LoVo (cell line): ENCODE results near the gene RAPGEF1.
"Not testable (repeated sequence)": the region's sequence is repeated elsewhere in the genome, so short reads cannot be mapped to it uniquely, and the experiment has no call there.

Experiments used
- DNase-seq: peaks from one replicate; pipeline ENCODE4 v3.0.0-alpha.2; 2016; ENCODE audit warnings: low spot score

Gene RAPGEF1

GRCh38 chr9:131690941-131691573, 48.8 kb downstream of the RAPGEF1 start:
- DNase-seq: no peak

GRCh38 chr9:131690462-131690861, 49.4 kb downstream of the RAPGEF1 start:
- no peak for DNase-seq

- DNase-seq: no peak
Measured at GRCh38 chr9:131688377-131688776, 51.5 kb downstream of the RAPGEF1 start.

DNA sequence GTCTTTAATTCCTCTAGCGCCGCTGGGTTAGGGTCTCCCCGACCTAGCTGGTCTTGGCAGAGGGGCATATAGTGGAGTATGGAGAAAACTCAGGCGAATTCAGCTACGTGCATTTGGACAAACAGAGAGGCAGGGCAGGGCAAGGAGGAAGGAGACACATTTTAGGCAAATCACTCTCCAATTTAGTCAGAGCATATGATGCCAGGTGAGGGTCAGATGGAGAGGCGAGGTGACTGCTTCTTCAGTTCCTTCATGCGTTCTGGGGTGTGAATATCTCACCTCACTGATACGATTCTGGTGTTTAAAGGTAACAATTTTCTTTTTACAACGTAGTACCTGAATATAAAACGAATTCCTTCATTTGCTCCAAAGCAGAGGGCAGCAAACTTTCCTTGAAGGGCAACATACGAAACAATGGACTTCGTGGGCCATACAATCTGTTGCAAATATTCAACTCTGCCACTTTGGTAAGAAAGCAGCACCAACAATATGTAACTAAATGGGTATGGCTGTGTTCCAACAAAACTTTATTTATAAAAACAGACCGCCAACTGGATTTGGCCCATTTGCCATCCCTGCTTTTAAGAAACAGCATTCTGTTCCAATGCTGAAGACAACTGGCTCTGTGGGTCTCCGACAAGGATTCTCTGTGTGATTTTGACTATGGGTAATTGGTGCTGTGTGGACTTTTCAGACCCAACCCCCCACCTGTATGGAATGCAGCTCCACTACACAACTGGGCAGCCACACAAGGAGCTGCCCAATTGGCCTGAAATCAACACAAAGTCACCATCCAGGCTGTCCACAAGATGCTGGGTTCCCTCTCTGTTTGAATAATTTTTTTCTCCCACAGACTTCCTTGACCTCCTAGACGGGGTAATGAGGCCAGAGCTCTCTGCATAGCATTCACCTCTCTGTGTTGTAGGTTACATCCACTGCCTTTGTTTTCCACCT, 53.8 kb downstream of the RAPGEF1 start:
- no peak for DNase-seq

GRCh38 chr9:131683094-131683493, 56.8 kb downstream of the RAPGEF1 start:
- DNase-seq: not testable (repeated sequence)

- no peak for DNase-seq
Measured at GRCh38 chr9:131682261-131682660, 57.6 kb downstream of the RAPGEF1 start.

GRCh38 chr9:131681826-131682225, 58.0 kb downstream of the RAPGEF1 start:
- not testable (repeated sequence) for DNase-seq

DNA sequence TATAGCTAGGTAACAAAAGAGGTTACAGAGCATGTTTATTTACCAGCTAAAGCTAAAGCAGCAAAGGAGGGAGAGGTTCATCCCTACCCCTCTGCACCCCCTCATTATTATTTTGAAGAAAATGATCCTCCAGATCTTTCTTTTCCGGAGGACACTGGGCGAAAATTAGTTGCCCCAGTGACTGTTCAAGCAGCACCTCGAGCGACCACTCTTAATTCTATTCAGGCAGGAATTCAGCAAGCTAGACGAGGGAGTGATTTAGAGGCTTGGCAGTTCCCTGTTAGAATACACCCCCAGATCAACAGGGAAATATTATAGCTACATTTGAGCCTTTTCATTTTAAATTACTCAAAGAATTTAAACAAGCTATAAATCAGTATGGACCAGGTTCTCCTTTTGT, 58.8 kb downstream of the RAPGEF1 start:
- DNase-seq: not testable (repeated sequence)

DNA sequence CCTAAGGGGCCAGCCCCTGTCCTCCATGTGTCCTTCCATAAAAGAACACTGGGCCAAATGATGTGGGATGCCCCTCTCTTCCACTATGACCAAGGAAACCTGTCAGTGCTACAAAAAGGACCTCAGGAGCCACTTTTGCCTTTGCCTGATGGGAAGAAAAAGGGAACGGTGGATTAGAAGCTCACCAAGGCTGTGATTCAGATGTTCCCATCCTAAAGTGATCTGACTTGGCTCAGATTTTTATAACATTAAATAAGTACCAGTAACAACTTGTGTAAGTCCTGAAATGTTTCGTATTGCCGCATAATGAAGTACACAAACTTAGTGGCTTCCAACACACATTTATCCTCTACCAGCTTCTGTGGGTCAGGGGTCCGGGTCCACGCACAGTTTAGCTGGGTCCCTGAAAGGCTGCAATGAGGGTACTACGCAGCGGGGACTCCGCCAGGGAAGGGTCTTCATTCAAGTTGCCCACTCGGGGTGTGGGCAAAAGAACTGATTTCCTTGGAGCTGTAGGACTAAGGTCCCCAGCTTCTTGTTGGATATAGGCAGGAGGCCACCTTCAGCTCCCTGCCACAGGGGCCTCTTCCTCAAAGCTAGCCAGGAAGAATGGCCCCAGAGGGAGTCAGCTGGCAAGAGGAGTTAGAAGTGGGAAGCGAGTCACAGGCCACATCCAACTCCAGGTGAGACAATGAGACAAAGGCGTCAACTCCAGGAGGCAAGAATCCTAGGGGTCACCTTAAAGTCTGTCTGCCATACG, 60.4 kb downstream of the RAPGEF1 start:
- DNase-seq: no peak

DNA sequence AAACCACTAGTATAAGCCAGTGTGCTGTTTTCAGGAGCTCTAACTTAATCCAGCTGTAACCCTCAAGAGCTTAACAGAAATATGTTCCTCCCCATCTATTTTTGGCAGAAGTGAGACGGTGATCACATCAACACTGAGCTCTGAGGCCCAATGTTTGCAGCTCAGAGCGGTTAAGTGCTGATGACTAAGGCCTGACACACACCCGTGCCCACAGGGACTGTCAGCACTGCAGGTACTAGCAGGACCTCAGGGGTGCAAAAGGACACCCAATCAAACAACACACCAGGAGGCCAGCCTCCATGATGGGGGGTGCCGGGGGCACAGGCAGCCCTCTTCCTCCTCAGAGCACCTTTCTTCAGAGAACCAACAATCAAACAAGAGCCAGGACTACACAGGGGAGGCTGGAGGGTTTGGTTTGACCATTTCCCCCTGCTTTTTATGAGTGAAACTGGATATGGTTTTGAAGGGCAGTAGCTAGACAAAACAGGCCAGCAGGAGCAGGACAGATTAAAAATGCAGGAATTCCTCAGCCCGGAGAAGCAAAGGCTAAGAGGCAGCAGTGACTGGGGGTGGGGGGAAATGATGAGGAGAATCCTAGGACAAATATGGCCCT, 61.3 kb downstream of the RAPGEF1 start:
- DNase-seq: peak; percentile 60

GRCh38 chr9:131677444-131678180, 62.3 kb downstream of the RAPGEF1 start:
- no peak for DNase-seq

DNA sequence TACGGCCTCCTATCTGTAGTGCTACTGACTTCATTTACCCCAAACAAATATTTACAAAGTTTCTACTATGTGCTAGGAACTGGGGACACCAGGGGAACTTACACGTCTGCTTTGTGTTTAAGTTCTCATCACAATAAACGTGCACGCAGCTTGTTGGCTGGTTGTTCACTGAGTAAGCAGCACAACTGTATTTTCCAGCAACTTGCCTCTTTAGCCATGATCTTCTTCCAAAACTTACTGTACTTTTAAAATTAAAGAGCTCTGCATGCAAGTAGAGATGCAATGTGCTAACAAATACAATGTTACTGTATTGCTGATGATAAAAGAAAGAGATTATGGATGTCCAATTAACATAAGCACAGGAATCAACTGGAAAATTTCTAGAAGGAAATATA, 62.8 kb downstream of the RAPGEF1 start:
- no peak for DNase-seq

- DNase-seq: no peak
Measured at GRCh38 chr9:131676431-131676972, 63.4 kb downstream of the RAPGEF1 start.

DNA sequence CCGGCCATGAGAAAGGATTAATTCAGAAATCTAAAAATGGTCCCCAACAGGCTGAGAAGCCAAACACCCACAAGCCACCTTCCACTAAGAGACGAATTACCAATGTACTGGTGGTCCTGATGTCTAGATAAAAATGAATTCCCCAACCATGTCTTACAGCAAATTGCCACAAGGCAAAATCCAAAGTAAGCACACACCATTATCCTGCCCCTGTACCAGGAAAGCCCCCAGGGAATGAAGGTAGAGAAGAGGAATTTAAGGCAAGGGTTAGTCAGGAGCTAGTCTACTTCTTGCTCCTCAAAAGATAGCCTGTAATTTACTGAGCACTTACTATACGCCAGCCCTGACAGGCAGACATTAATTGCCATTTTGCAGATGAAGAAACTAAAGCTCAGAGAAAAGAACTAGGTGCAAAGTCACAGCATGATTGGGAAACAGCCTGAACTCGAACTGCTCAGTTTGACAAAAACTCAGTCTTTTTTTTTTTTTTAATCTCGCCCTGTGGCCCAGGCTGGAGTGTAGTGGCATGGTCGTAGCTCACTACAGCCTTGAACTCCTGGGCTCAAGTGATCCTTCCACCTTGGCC, 64.3 kb downstream of the RAPGEF1 start:
- no peak for DNase-seq

GRCh38 chr9:131674425-131675421, 65.2 kb downstream of the RAPGEF1 start:
- DNase-seq: no peak

- DNase-seq: no peak
Measured at GRCh38 chr9:131673531-131673930, 66.3 kb downstream of the RAPGEF1 start.

GRCh38 chr9:131673068-131673467, 66.8 kb downstream of the RAPGEF1 start:
- no peak for DNase-seq

- no peak for DNase-seq
Measured at GRCh38 chr9:131672451-131672850, 67.4 kb downstream of the RAPGEF1 start.

DNA sequence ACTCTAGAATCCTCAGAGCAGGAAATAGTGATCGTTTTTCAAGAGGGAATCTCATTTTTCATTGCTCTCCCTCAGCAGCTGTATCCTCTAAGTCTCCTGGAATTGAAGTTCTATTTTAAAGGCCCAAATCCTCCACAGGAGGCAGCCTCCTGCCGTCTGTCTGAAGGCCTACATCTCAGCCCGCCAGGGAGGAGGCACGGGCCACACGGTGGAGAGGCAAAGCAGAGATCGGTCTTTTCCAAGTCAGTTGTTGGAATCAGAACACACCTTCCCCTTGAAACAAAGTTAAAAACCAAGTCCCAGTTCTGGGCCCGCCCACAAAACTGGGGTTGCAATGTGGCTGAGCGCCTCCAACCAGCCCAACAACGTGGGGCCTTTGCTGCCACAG, 68.7 kb downstream of the RAPGEF1 start:
- DNase-seq: no peak
